ENCODE measurements around the gene DDRGK1.
"Not testable (repeated sequence)": the region's sequence is repeated elsewhere in the genome, so short reads cannot be mapped to it uniquely, and the experiment has no call there.

The DDRGK1 gene

DNA sequence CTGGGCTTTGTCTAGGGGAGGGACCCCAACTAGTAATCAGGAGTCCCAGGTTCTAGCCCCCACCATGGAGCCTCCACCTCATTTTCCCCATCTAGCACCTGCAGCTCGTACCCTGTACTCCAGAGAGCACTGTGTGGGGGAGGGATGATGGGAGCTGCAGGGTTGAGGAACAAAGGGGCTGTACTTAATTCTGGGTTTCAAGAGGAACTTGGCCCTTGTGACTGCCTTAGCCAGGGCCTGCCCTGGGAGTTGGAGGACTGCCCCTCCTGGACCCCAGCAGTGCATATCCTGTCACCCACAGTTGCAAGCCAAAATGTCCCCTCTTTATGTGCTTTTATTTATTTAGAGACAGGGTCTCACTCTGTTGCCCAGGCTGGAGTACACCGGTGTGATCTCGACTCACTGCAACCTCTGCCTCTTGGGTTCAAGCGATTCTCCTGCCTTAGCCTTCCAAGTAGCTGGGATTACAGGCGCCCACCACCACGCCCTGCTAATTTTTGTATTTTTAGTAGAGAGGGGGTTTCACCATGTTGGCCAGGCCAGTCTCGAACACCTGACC, 11.0 kb upstream of the DDRGK1 start:
- not testable (repeated sequence) for DNase-seq (ENCODE audit: low read depth, low spot score)

DNA sequence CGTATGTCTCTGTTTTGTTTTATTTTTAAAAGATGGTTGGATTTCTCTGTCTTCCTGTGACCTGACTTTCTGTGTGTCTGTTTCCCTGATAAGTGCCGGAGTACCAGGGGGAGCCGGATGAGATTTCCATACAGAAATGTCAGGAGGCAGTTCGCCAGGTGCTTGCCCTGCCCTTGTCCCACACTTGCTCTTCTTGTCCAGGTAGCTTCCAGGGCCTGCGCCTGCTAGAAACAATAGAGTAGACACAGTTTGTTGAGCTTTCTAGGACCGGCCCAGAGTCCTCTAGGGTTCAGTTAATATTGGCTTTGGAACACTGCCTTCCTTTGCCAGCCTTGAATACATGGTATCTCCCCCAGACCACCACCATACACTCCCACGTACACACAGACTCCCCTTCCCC, 8.7 kb upstream of the DDRGK1 start:
- DNase-seq (ENCODE audit: low read depth, low spot score) = no peak

DNA sequence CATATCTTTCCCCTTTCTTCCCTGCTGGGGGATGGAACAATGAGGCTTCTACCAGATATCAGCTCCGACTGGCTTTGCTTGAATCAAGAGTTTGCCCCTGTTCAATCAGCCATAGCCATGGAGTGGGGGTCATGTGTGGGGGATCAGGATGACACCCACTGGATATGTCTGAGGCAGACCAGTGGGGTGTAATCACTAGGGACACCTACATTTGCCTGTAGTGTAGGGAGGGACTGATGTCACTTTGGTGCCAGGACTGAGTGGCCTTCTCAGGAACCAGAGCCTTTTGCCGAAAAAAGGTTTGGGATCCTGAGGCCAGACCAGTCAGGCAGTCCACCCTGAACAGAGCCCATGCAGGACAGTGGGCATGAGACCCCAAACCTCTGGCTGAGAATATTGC, 5.9 kb upstream of the DDRGK1 start:
- no peak for DNase-seq (ENCODE audit: low read depth, low spot score)

DNA sequence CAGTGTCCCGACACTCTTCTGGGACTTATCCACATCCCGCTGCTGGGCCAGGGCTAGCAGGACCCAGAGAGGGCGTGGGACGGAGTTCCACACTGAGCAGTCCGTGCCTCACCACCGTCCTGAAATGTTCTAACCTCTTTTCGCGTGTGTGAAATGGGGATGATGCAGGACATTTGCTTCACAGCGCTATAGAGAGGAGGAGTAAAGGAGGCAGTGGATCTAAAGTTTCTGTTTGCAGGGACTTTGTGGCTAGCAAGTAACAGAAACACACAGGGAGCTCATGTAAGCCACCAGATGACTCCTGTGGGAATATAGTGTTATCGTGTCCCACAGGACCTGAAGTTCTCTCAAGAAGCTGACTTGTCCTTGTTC, 5.5 kb upstream of the DDRGK1 start:
- DNase-seq (ENCODE audit: low read depth, low spot score) = no peak

DNA sequence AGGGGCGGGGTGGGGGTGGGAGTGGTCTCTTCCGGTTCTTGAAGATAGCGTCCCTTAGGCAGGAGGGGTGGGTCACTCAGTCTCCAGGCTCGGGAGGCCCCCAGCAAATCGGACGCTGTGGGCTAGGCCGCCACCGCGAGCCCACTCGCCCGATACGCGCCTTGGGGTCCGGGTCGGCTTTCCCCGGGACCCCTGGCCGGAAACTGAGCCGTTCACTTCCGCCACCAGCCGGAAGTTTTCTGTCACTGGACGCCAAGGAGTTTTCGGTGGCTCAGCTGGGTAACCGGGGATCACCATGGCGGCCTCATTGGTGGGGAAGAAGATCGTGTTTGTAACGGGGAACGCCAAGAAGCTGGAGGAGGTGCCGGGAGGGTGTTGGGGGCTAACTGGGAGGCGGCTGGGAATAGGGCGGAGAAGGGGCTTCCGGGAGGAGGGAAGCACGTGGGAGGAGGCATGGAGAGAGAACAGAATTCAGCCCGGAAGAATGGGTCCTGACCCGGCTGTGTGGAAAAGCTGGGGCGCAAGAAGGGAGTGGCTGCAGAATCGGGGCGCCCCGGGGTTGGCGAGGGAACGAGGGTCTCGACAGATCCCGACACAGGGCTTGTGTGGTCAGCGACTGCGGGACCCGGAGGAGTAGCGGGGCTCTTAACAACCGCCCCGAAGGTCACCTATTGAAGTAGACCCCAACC, 4.9 kb upstream of the DDRGK1 start, which contains the start of gene ITPA:
Gene ITPA, plus strand, starts transcription at position 242 of the 689 bp plus-strand sequence. Its CDS starts 54 bp downstream, at position 296.
- DNase-seq (ENCODE audit: low read depth, low spot score) = no peak

DNA sequence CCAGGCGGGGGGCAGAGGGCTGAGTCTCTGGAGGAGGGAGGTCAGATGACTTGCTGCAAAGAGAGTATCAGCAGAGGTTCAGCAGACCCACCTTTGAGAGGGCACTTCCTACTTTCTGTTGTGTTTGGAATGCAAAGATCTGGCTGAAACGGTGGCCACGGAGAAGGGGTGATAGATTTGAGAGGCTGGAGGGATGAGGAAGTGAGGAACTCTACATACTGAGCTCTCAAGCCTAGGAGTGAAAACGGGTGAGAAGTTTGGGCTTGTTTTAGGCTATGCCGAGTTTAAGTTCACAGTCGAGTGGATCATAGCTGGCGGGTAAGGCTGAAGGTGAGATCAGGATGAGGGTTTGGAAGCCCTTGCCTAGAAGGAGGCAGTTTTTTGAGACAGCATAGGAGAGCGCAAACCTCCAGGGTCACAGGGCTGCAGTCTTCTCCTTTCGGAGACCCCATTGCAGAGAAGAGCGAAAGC, 4.3 kb upstream of the DDRGK1 start:
- no peak for DNase-seq (ENCODE audit: low read depth, low spot score)

DNA sequence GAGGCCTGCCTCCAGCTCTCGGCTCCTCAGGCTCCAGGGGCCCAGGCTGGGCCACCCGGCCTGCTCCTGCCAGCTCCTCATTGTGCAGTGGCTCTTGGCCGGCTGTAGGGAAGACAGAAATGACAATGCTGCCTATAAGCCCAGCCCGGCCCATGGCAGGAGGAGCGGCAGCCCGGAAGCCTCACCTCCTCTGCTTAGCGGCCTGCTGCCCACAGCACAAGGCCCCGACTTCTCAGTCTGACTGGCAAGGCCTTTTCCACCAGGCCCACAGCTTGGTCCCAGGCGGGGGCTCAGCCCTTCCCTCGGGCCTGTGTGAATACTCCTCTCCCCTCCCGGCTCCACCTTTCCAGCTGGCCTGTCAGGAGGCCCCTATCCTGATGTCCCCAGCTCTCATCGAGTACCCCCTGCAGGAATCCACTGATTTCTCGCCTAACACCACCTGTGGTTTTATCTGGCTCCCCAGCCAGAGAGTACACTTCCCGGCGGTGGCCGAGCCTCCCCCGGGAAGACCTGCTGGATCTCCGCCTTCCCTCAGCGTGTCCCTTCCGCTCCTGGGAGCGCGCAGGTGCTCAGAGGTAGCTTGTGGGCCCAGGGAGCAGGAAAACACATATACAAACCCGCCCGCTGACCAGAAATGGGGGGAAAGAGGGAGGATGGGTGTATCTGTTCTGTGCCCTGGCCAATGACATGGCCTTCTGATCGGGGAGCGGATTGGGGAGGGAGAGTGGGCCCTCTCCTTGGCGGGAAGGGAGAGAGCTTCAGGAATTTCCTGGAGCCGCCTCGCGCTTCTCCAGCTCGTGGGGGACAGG, 963 bp downstream of the DDRGK1 start:
- DNase-seq (ENCODE audit: low read depth, low spot score) = no peak

DNA sequence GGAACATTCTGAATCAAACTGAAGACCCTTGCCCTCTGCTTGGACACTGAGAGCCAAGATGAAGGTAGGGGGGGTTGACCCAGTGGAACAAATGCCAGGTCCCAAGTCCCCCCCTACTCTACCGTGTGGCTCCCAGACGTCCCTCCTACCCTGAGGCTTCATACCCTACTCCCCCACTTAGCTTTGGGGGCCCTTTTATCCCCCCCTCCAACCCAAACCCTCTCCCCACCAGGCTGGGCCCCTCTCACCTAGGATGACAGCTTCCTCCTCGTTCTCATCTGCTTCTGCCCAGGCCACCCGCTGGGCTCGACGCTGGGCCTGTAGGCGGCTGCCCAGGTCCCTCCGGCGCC, 1.5 kb downstream of the DDRGK1 start:
- DNase-seq (ENCODE audit: low read depth, low spot score) = no peak

DNA sequence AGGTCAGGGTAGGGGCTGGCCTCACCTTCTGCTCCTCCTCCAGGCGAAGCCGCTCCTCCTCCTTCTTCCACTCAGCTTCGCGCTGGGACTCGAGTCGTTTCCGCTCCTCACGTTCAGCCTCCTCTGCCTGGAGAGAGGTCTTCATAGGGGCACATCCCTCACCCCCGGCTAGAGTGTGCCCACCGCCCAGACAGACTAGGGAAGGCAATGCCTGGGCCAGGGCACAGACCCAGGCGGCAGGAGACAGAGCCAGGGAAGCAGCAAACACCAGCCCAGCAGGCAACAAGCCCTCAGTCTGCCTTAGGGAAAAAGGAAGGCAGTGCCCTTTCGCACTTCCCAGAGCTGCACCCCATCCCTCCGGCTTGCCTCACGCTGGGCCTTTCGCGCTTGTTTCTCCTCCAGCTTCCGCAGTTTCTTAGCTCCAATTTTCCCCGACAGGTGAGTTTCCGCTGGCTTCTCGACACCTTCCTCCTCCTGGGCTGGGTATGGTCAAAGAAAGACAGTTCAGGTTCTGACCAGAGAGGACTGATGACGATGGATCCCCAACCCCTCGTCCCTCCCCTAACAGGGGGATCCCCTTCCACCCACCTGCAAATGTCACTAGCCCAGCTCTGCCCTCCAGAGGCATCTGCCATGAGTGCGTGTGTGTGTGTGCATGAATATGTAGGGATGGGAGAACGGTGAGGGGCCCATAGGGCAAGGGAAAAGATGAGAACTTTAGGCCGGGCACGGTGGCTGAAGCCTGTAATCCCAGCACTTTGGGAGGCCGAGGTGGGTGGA, 4.3 kb downstream of the DDRGK1 start:
- DNase-seq (ENCODE audit: low read depth, low spot score) = no peak

DNA sequence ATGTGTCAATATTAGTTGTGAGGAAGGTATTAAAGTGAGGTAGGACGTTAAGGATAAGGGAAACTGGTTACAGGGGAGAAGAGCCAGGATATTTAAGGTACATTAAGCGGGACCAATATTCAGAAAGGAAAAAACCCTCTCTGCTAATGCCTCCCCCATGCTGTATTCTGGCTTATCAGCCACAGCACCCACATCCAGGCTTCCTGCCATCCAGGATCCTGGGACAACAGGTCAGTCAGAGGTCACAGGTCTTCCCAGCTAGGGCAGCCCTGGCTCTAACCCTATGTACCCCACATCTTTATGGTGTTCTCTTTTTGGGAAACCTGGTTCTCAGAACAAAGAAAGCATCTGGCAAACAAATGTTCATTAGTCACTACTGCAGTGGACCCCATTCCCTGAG, 5.3 kb downstream of the DDRGK1 start:
- no peak for DNase-seq (ENCODE audit: low read depth, low spot score)

DNA sequence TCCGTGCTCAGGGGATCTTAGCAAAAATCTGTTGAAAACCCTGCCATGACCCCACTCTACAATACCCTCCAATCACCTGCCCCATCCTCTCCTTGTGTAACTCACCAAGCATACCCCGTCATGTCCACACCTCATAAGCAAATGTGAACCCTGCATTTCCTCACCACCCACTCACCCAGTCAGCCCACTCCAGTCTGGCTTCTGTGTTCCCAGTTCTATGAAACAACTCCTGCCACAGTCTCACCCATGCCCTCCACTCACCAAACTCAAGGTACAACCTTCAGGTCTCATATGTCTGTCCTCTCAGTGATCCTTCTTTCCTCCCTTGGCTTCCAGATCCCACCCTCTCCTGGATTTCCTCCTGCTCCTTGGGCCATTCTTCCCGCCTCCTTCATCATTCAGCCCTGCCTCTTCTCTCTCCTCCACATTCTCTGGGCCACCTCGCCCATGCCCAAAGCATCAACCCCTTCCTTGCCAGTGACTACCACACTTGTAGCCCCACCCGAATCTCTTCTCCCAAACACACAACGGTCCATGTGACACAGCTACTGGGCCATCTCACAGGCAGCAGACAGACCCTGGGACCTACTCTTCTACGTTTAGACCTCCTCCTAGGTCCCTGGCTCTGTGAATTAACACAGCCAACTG, 8.8 kb downstream of the DDRGK1 start:
- no peak for DNase-seq (ENCODE audit: low read depth, low spot score)

DNA sequence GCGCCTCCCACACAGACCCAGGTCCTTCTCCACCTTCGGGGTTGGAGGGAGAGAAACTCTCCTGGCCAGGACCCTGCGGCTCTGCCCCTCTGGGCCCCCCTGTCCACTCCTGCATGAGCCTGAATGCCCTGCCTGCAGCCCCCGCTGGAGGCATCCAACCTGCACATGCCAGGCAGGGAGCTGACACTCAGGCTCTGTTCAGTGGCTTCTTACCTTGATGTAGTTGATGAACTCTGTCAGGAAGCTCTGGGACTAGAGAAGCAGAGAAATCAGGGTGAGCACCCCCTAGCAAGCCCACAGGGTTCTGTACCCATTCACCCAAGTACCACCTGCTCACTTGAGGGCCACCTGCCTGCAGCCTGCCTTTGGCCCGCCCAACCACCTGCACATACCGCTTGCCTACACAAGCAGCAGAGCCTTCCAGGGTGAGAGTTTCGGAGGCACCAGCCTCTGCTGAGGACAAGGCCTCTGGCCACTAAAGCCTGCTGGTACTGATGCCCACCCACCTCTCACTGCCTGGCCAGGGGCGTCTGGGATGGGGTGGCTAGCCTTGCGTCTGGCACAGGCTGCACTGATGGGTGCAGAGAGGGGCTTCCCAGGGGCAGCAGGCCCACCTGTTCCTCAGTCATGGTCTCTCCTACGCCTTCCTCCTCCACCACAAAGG, 9.7 kb downstream of the DDRGK1 start:
- no peak for DNase-seq (ENCODE audit: low read depth, low spot score)

DNA sequence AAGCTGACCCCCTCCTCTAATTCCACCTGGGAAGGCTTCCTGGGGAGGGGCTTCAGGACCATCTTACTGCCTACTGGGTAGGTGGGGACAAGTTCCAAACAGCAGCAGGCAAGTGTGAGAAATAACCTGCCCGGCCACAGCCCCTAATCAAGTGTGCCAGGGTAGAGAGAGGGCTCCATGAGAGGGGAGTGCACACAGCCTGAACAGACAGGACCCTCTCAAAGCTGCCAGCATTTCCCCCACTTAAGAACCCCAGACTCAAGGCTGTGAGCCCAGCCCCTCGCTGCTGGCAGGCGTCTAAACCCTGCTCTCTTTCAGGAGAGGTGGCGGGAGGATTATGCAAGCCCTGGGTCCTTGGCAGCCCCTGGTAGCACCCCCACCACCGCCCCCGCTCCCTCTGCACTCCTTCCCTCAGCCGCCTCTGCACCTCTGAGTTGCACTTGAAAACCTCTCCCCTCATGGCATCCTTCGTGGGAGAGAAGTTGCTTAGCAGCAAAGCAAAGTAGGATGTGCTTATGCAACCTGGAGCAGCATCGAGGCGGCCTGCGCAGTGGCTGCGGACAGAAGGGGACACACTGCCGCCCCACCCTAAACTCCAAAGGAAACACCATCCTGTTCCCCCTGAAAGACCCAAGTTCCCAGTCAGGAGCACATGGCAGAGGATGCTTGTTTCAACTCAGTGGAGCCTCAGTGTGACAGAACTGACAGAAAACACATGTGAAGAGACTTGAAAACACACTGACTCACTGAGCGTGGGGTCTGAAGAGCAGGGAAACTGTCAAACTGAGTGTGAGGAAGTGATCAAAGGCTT, 10.5 kb downstream of the DDRGK1 start:
- DNase-seq (ENCODE audit: low read depth, low spot score) = no peak

DNA sequence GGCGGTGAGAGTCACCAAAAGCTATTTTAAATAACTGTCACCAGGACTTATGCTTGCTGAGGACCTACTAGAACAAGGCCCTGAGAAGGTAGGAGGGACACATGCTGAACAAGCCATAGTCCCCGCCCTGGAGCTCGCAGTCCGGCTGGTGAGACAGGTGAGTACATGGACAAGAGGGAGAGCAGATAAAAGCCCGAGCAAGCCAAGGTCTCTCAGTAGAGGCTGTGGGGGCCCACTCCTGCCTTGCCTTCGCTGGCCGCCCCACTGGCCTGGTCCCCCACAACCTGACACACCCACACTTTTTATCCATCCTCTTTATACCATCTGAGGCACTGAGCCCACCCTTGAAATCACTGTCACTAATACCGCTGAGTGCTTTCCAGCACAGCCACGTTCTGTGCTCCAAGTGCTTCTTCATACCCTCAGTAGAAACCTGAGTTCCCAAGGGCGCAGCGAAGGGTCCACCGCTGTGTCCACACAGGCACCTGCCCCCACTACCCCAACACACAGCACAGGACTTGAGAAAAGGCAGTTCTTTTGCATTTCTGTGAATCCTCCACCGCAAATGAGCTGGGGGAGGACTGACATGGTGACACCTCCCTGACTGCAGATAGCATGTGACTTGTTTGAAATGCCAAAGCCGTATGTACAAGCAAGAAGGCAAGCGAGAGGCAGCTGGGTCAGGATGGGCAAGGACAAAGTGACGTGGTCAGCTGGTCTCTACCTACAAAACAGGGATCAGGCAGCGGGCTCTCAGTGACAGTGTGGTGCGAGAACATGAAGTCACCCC, 12.1 kb downstream of the DDRGK1 start:
- DNase-seq (ENCODE audit: low read depth, low spot score) = no peak

DNA sequence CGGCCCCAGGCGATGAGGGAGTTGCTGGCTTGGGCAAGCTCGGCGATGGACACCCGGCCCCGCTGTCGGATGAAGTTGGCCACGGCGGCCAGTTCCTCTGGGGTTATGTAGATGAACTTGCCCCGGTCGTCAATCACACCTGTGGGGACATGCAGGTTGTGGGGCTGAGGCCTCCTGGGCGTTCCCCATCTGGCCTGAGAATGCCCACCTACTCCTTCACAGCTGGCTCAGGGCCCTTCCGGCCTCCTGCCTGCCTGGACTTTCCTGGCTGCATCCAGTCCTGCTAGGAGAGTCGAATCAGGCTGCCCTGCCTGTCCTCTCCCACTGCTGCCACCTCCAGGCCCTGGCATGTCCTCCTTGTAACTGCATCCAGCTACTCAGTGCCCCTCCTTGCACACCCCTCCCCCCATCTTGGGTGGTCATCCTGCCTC, 13.8 kb downstream of the DDRGK1 start:
- no peak for DNase-seq (ENCODE audit: low read depth, low spot score)

DNA sequence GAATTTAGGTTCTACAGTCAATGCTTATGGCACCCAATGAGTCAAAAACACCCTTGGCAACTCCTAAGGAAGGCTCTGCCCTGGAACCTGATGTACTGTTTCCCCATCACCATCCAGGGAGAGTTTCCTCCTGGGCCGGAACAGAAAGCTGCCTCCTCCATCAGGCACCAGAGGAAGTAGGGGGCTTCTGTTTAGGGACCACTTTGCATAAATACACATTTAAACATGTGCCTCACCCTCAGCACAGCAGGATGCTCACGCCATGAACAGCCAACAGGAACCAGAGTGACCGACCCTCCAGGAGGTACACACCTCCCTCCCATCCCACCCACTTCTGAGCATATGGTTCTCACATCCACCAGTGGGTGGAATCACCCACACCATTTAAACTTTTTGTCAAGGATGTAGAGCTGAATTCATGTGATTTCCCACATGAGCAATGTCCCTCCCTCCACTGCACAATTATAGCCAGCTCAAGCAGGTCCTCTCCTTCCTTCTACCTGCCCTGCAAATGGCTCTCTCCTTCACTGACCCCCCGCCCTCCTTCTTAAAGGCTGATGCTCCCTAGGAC, 14.8 kb downstream of the DDRGK1 start:
- DNase-seq (ENCODE audit: low read depth, low spot score) = no peak

DNA sequence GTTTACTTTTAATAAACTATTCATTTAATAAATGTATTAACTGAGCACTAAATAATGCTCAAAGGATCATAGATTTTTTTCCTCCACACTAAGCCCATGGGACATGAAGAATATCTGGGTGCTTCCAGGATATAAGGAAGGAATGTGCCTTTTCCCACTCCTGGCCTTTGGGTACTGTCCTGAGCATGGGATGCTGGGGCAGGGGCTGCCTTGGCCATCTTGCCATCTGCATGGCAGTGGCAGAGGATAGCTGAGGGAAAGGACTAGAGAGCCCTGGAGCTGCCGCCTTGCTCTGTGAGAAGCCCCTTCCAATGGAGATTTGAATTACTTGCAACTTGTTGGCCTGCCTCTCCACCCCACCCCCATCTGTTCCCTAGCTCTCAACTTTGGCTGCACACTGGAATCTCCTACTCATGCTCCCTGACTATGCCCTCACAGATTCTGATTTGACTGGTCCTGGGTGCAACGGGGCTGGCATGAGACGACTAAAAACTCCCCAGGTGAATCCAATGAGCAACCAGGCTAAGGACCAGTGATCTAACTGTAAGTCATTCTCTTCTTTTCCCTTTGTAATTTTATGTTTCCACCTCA, 15.6 kb downstream of the DDRGK1 start:
- no peak for DNase-seq (ENCODE audit: low read depth, low spot score)

DNA sequence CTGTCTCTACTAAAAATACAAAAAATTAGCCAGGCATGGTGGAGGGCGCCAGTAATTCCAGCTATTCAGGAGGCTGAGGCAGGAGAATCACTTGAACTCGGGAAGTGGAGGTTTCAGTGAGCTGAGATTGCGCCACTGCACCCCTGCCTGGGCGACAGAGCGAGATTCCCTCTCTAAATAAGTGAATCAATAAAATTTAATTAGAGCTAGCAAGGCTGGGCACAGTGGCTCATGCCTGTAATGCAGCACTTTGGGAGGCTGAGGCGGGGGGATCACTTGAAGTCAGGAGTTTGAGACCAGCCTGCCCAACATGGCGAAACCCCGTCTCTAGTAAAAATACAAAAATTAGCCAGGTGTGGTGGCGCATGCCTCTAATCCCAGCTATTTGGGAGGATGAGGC, 16.6 kb downstream of the DDRGK1 start:
- not testable (repeated sequence) for DNase-seq (ENCODE audit: low read depth, low spot score)

Measured in iPS DF 19.7 (cell line).